ENCODE measurements around the gene AMACR.

AMACR gene

DNA sequence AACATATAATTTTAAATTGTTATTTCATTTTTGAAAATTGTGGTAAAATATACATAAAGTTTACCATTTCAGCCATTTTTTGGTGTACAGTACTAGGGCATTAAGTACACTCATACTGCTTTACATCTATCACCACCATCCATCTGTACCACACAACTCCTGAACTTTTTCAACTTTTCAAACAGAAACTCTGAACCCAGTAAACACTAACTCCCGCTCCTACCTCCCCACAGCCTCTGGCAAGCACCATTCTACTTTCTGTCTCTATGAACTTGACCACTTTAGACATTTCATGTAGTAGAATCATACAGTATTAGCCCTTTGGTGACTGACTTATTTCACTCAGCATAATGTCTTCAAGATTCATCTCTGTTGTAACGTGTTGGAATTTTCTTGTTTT, 15.0 kb downstream of the AMACR start:
- Histone ChIP-seq H3K4me1 (ENCODE audit: control insufficient read depth in 1 of 2, insufficient read depth in 1 of 2, low read depth in 1 of 2, low read length in 1 of 2) (peaks cover 0 to 15% of the 10 kb centered on the region in 2 experiments), H3K27me3 (no peaks in the 10 kb centered on the region), H3K4me3 (ENCODE audit: low read depth in 1 of 2, low read length in 1 of 2) (no peak overlapping the region), H3K9me3 (no peaks in the 10 kb centered on the region), H3K36me3 (peaks cover 38% of the 10 kb centered on the region), H3K27ac (no peak overlapping the region)
- TF ChIP-seq, protein P1, sequence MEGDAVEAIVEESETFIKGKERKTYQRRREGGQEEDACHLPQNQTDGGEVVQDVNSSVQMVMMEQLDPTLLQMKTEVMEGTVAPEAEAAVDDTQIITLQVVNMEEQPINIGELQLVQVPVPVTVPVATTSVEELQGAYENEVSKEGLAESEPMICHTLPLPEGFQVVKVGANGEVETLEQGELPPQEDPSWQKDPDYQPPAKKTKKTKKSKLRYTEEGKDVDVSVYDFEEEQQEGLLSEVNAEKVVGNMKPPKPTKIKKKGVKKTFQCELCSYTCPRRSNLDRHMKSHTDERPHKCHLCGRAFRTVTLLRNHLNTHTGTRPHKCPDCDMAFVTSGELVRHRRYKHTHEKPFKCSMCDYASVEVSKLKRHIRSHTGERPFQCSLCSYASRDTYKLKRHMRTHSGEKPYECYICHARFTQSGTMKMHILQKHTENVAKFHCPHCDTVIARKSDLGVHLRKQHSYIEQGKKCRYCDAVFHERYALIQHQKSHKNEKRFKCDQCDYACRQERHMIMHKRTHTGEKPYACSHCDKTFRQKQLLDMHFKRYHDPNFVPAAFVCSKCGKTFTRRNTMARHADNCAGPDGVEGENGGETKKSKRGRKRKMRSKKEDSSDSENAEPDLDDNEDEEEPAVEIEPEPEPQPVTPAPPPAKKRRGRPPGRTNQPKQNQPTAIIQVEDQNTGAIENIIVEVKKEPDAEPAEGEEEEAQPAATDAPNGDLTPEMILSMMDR (IDR thresholded peaks at IDR 0.05), result no peak

DNA sequence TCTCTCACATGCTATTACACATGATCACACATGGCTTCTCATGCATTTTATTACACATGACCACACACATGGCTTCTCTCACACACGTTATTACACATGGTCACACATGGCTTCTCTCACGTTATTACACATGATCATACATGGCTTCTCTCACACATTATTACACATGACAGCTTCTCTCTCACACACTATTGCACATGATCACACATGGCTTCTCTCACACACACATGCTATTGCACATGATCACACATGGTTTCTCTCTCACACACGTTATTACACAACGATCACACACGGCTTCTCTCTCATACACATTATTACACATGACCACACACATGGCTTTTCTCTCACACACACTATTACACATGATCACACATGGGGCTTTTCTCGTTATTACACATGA, 22.4 kb downstream of the AMACR start:
- H3K27ac ChIP-seq, result no peak overlapping the region
- TF ChIP-seq, protein P1 (IDR thresholded peaks at IDR 0.05), result no peak
- no peaks in the 10 kb centered on the region for H3K27me3 ChIP-seq
- H3K9me3 ChIP-seq, result no peaks in the 10 kb centered on the region
- no peaks in the 10 kb centered on the region for H3K4me1 ChIP-seq (ENCODE audit: control insufficient read depth in 1 of 2, insufficient read depth in 1 of 2, low read depth in 1 of 2, low read length in 1 of 2)
- no peak overlapping the region for H3K4me3 ChIP-seq (ENCODE audit: low read depth in 1 of 2, low read length in 1 of 2)
- peaks cover 36% of the 10 kb centered on the region for H3K36me3 ChIP-seq

DNA sequence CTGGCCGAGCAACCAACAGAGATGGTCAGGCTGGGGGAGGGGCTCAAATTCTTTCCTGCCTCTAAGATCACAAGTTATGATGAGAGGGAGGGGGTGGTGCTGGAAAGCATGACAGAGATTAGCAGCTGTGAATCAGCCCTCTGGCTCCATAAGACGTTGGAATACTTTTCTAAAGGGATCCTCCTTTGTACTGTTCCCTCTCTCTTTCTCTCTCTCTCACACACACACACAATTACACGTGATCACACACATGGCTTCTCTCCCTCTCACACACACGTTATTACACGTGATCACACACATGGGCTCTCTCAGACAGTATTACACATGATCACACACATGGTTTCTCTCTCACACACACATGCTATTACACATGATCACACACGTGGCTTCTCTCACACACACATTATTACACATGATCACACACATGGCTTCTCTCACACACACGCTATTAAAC, 23.2 kb downstream of the AMACR start, which contains the start of gene SLC45A2:
Gene SLC45A2, minus strand, starts transcription at position 23 of the 454 bp plus-strand sequence. CDS start 110 bp downstream, outside the sequence.
- H3K27me3 ChIP-seq, result no peaks in the 10 kb centered on the region
- no peaks in the 10 kb centered on the region for H3K9me3 ChIP-seq
- no peaks in the 10 kb centered on the region for H3K4me1 ChIP-seq (ENCODE audit: control insufficient read depth in 1 of 2, insufficient read depth in 1 of 2, low read depth in 1 of 2, low read length in 1 of 2)
- no peak within 1 kb of the TSS for H3K27ac ChIP-seq
- peaks cover 36% of the 10 kb centered on the region for H3K36me3 ChIP-seq
- TF ChIP-seq, protein P1 (IDR thresholded peaks at IDR 0.05), result no peak
- H3K4me3 ChIP-seq (ENCODE audit: low read depth in 1 of 2, low read length in 1 of 2), result no peak within 1 kb of the TSS

DNA sequence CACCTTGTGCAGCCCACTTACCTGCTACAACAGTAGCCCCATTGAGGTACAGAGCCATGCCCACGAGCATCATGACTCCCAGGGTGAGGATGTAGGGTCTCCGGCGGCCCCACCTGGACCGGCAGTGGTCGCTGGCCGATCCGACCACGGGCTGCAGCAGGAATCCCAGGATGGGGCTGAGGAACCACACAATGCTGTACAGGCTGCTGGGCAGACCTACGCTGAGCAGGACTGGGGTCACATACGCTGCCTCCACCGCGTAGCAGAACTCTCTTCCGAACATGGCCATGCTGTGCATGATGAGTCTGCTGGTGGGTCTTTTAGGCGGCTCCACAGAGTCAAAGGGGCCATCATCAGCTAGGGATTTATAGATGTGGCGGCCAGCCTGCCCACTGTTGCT, 23.7 kb downstream of the AMACR start:
- H3K9me3 ChIP-seq, result no peaks in the 10 kb centered on the region
- no peaks in the 10 kb centered on the region for H3K4me1 ChIP-seq (ENCODE audit: control insufficient read depth in 1 of 2, insufficient read depth in 1 of 2, low read depth in 1 of 2, low read length in 1 of 2)
- H3K27ac ChIP-seq, result no peak overlapping the region
- H3K27me3 ChIP-seq, result no peaks in the 10 kb centered on the region
- no peak overlapping the region for H3K4me3 ChIP-seq (ENCODE audit: low read depth in 1 of 2, low read length in 1 of 2)
- TF ChIP-seq, protein P1 (IDR thresholded peaks at IDR 0.05), result no peak
- peaks cover 32% of the 10 kb centered on the region for H3K36me3 ChIP-seq

DNA sequence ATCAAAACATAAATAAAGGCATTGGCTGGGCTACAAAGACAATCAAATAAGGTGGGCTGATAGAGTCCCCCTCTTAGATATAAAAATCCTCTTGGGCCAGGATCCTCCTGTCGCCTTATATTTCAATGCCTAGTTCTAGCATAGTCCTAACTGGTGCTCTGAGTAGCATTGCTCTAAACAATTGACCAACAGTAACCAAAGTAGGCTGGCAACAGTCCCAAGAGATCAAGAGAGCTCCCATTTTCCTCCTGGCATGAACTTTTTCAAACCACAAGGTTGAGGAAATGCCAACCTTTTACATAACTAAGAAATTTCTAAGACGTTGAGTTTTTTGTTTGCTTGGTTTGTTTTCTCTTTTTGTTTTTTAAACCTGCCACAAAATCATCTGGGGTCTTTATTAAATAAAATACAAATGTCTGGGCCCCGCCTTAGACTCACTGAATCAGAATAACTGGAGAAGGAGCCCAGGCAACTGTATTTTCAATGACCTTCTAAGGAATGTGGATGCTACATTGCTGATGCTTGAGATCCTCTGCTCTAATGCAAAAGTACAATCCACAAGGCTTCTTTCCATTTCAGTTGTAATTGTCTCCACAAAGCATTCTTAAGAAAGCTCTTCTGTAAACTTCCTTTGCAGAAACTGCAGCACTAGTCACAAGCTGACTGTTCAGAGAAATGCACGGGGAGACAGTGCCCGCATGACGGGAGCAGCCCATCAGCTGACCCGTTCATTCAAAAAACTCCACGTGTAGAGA, 26.3 kb downstream of the AMACR start:
- Histone ChIP-seq H3K4me1 (ENCODE audit: control insufficient read depth in 1 of 2, insufficient read depth in 1 of 2, low read depth in 1 of 2, low read length in 1 of 2) (no peaks in the 10 kb centered on the region), H3K27ac (no peak overlapping the region), H3K36me3 (peaks cover 6% of the 10 kb centered on the region), H3K9me3 (no peaks in the 10 kb centered on the region), H3K27me3 (no peaks in the 10 kb centered on the region), H3K4me3 (ENCODE audit: low read depth in 1 of 2, low read length in 1 of 2) (no peak overlapping the region)
- TF ChIP-seq, protein P1 (IDR thresholded peaks at IDR 0.05), result no peak
